HL-60 (cell line): Measurements from ENCODE around the gene DIS3L2.

Experiments
- CTCF ChIP-seq: IDR thresholded peaks from one replicate; pipeline ENCODE4 v1.5.1; 2011; ENCODE audit warnings: low read length, control low read depth, inconsistent platforms; ENCODE audit not compliant: insufficient read depth
- GABPA ChIP-seq: IDR thresholded peaks from 2 replicates; pipeline ENCODE4 v1.6.1; 2012; ENCODE audit warnings: low read depth
- POLR2AphosphoS5 ChIP-seq: IDR thresholded peaks from 2 replicates; pipeline ENCODE4 v1.6.1; 2012; ENCODE audit warnings: low read depth
- REST ChIP-seq: IDR thresholded peaks from 2 replicates; pipeline ENCODE4 v1.6.1; 2012; ENCODE audit warnings: low read depth; ENCODE audit not compliant: insufficient replicate concordance
- SPI1 ChIP-seq: IDR thresholded peaks from 2 replicates; pipeline ENCODE4 v1.6.1; 2012; ENCODE audit warnings: low read depth, mild to moderate bottlenecking, borderline replicate concordance

- TF ChIP-seq CTCF = no peak
- no peak for TF ChIP-seq POLR2AphosphoS5
- TF ChIP-seq REST = no peak
- TF ChIP-seq GABPA = no peak
- no peak for TF ChIP-seq SPI1
These were observed 363.3 kb downstream of the DIS3L2 start for GRCh38 chr2:232324778-232325177.
